GM18861 (cell line): ENCODE measurements around the gene SAMD15.
A peak's percentile ranks its signal among the peaks of the same experiment; 100 is the strongest.
"Not testable (repeated sequence)": the region's sequence is repeated elsewhere in the genome, so short reads cannot be mapped to it uniquely, and the experiment has no call there.

ENCODE experiments used
- ATAC-seq: cut with Tn5 transposase; IDR thresholded peaks from one replicate; pipeline ENCODE4 v1.9.1; 2021; ENCODE audit not compliant: unreplicated experiment

Gene SAMD15

GRCh38 chr14:77375164-77375950 is 1.8 kb upstream of the SAMD15 start:
- no peak for ATAC-seq

GRCh38 chr14:77375973-77376770 is 1.0 kb upstream of the SAMD15 start:
- peak; percentile 0 for ATAC-seq

DNA sequence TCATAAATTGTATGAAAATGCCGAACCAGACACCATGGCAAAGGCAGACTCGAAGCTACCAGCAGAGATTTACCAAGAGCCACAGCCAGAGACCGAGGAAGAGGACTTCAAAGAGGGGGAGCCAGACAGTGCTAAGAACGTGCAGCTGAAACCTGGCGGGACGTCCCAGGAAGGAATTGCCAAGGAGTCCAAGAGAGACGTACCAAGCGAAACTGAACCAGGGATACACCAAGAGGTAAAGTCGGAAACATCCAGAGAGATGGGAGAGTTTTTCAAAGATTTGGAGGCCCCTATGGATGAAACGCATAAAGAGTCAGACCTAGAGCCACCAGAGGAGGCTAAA is 294 bp downstream of the SAMD15 start:
- ATAC-seq, result no peak

DNA sequence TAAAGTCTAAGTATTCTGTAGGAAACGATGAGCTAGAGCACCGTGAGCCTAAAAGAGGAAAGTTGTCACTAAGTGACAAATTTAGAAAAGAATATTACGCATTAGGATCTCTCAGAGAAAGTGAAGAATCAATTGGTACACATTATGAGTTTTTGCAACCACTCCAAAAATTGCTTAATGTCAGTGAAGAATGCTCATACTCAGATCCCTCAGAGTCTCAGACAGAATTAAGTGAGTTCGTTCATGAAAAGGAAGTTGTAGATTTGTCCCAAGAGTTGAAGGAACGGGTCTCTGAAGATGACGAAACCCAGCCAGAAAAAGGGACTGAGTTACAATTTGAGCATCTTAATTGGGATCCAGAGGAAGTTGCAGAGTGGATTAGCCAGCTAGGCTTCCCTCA is 1.5 kb downstream of the SAMD15 start:
- ATAC-seq, result no peak

DNA sequence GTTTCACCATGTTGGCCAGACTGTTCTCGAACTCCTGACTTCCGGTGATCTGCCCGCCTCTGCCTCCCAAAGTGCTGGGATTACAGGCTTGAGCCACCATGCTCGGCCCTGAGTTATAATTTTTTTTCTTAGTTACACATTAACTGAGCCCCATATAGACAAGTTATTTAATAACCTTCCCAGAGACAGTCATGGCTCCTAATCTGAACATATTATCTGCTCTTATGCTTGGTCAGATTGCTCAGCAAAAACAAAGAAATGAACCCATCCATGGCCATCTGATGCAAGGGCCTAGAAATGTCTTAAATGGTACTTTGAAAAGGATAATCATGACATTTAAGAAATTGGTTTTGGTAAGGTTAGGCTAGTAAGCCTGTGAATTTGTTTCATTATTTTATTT is 13.0 kb downstream of the SAMD15 start:
- ATAC-seq, result no peak

DNA sequence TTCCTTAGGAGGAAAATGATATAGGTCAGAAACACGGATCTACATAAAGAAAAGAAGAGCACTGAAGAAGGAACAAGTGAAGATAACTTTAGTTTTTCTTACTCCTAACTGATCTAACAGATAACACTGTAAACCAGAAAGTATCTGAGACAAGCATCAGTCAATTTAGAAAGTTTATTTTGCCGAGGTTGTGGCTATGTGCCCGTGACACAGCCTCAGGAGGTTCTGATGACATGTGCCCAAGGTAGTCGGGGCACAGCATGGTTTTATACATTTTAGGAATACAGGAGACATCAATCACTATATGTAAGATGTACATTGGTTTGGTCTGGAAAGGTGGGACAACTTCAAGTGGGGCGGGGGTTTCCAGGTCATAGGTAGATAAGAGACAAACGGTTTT is 23.0 kb downstream of the SAMD15 start:
- no peak for ATAC-seq

- no peak for ATAC-seq
Measured at GRCh38 chr14:77403768-77404167, 26.6 kb downstream of the SAMD15 start.

- ATAC-seq, result no peak
Measured at GRCh38 chr14:77406086-77406485, 28.9 kb downstream of the SAMD15 start.

GRCh38 chr14:77406718-77407117 is 29.5 kb downstream of the SAMD15 start:
- ATAC-seq, result no peak

DNA sequence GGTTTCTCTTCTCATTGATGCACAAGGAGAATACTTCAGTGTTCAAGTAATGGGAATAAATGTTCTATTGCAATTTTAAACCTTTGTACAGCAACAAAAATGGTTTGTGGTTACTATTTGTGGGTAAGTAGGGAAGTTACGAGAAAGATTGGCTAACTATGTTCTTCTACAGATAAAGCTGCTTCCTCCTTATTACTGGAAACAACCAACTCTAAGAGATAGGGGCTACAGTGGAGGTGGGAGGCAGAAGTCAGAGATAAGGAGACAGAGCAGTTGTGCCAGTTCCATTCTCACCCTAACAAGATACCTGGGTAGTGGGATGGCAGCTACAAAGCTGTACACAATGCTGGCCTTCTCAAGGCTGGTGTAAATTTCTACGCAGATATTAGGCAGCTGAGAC is 30.0 kb downstream of the SAMD15 start:
- no peak for ATAC-seq

GRCh38 chr14:77409131-77409533 is 32.0 kb downstream of the SAMD15 start:
- no peak for ATAC-seq

GRCh38 chr14:77415403-77416030 is 38.3 kb downstream of the SAMD15 start:
- not testable (repeated sequence) for ATAC-seq

- ATAC-seq, result not testable (repeated sequence)
Measured at GRCh38 chr14:77416098-77416497, 38.9 kb downstream of the SAMD15 start.

GRCh38 chr14:77416836-77417235 is 39.7 kb downstream of the SAMD15 start:
- ATAC-seq, result no peak

GRCh38 chr14:77421201-77421600 is 44.0 kb downstream of the SAMD15 start:
- ATAC-seq, result no peak

DNA sequence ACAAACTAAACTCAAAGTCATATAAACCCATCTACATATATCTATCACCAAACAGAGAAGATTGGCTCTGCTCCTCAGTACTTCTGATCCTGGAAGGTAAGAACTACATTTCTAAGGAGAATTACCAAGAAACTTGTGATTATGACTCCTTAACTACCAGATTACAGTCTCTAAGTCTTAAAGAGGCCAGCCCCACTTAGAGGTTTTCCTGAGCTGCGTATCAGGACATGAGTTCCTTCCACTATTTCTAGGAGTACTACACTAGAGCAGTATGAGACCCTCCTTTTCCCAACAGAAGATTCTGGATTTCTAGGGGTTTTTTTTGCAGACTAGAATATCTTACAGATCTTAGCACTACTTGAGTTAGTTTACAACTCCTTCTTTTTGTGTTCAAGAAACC is 46.2 kb downstream of the SAMD15 start, which contains the start of gene NOXRED1:
Gene NOXRED1, minus strand, starts transcription at position 101 of the 400 bp plus-strand sequence. CDS start 634 bp downstream, outside the sequence.
- no peak for ATAC-seq

DNA sequence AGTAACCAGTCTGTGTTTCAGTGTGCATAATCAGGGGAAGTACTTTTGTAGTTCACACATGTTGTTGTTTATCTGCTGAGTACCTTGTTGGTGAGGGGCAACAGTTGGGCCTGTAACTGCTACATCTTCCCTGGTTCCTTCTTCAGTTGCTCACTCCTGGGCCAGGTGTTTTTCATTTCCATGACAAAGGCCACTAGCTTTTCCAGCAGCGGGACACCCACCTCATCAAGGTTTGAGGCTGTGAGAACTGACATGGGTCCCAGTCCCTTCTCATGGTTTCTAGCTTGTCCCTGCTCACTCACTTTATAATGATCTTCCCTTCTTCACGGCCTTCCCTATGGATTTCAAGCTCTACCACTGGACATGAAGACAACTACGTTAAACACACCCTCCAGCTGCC is 47.7 kb downstream of the SAMD15 start:
- no peak for ATAC-seq

DNA sequence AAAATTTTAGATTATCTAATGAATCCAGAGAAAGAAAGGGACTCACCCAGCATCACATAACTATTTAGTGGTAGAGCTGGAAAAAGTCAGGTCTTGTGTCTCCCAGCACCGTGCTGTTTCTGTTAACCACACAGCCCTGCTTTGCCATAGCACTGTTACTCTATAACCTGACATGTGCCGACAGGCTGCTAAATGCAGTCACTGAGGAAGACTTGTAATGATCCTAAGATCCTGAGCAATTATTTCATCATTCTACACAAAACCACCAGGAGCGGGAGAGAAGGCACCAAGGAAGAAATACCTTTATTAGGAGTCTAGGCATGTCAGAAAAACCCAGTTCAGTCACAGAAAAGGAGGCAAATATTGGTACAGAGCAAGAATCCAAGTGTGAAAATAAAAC is 49.2 kb downstream of the SAMD15 start:
- ATAC-seq, result no peak

- ATAC-seq, result no peak
Measured at GRCh38 chr14:77436042-77436441, 58.9 kb downstream of the SAMD15 start.

GRCh38 chr14:77438596-77438995 is 61.4 kb downstream of the SAMD15 start:
- ATAC-seq, result no peak

DNA sequence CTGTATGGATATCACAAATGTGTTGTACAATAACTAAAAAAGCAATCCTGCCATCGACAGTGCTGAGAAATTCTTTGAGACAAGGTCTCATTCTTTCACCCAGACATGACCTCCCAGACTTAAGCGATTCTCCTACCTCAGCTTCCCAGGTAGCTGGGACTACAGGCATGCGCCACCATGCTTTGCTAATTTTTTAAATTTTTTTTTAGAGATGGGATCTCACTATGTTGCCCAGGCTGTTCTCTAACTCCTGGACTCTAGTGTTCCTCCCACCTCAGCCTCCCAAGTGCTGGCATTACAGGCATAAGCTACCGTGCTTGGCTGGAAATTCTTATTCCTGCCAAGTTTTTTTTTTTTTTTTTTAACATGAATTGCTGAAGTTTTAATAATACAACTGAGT is 62.7 kb downstream of the SAMD15 start:
- ATAC-seq, result no peak
